ENCODE data around the gene ASIC4.

- TF ChIP-seq CTCF (IDR thresholded peaks at IDR 0.05; ENCODE audit: low read depth, low read length, poor library complexity, severe bottlenecking) (no peak), EZH2phosphoT487 (IDR thresholded peaks at IDR 0.05; ENCODE audit: borderline replicate concordance, low read length) (no peak)
Measured at GRCh38 chr2:219469186-219469724, 45.0 kb upstream of the ASIC4 start.

All from DOHH2 (cell line).